Lower lobe of right lung (tissue), 2 donors: ENCODE measurements around the gene TMEM38B. TPM values are rescaled to one million over a fixed set of nuclear protein-coding genes. Genes with fewer than 3 reads are reported as not detected.

Experiments used
- ATAC-seq, 2 donors: fragments of 200-7000 bp; cut with Tn5 transposase; one replicate each; pipeline ENCODE4 v1.9.1; 2020 to 2022; ENCODE audit warnings: mild to moderate bottlenecking in 2 of 2, moderate library complexity in 2 of 2
- DNase-seq: peaks from one replicate; pipeline ENCODE4 v3.0.0-alpha.2; 2020
- H3K27ac ChIP-seq: fragments of 200-600 bp; one replicate; pipeline ENCODE4 v1.8.0; 2022
- H3K27me3 ChIP-seq: fragments of 200-600 bp; one replicate; pipeline ENCODE4 v1.8.0; 2022; ENCODE audit warnings: low read depth
- H3K36me3 ChIP-seq: fragments of 200-600 bp; one replicate; pipeline ENCODE4 v1.8.0; 2022; ENCODE audit warnings: mild to moderate bottlenecking
- H3K4me1 ChIP-seq: fragments of 200-600 bp; one replicate; pipeline ENCODE4 v1.8.0; 2022
- H3K4me3 ChIP-seq: fragments of 200-600 bp; one replicate; pipeline ENCODE4 v1.8.0; 2022; ENCODE audit warnings: mild to moderate bottlenecking
- H3K9me3 ChIP-seq: fragments of 200-600 bp; one replicate; pipeline ENCODE4 v1.8.0; 2022
- CTCF ChIP-seq: fragments of 200-600 bp; IDR thresholded peaks from one replicate; pipeline ENCODE4 v1.8.0; 2022; ENCODE audit warnings: antibody characterized with exemption, mild to moderate bottlenecking
- intact Hi-C: fragments of 100-400 bp; cut with DNase I; formaldehyde crosslinking; loops from one replicate; pipeline ENCODE4 v1.11.0; 2022
- total RNA-seq: library from RNA; stranded (reverse); fragmentation: NEBNext Ultra II Directional; extraction: Animal tissue kit (Norgen Biotek cat#: 25700); gene quantifications from one replicate; pipeline ENCODE4 v1.2.1, GENCODE V29; 2021
- donor health status: DM: no; HTN: yes; CAD: no; lungs with severe emphysema.

The TMEM38B gene
- total RNA-seq, 1 donor from 2014 or later = 10.9 TPM

- no peak for ATAC-seq
- intact Hi-C loops = no loop called here
Observed at GRCh38 chr9:105711867-105712266, 17.5 kb downstream of the TMEM38B start.

GRCh38 chr9:105712297-105712696 is 18.0 kb downstream of the TMEM38B start:
- Histone ChIP-seq H3K4me3 (no peak overlapping the region), H3K36me3 (no peaks in the 10 kb centered on the region), H3K27me3 (no peaks in the 10 kb centered on the region), H3K4me1 (no peaks in the 10 kb centered on the region), H3K27ac (no peak overlapping the region), H3K9me3 (no peaks in the 10 kb centered on the region)
- DNase-seq (no peak), ATAC-seq (no peak)
- intact Hi-C loops = no loop called here
- TF ChIP-seq CTCF = no peak

More at GRCh38 chr9:105711867-105712266, 17.5 kb downstream of the TMEM38B start:
- no peaks in the 10 kb centered on the region for H3K9me3 ChIP-seq
- TF ChIP-seq CTCF = no peak
- H3K36me3 ChIP-seq = no peaks in the 10 kb centered on the region
- no peak for DNase-seq
- H3K4me1 ChIP-seq = no peaks in the 10 kb centered on the region
- no peaks in the 10 kb centered on the region for H3K27me3 ChIP-seq
- H3K4me3 ChIP-seq = no peak overlapping the region
- H3K27ac ChIP-seq = no peak overlapping the region

- intact Hi-C loops = no loop called here
- H3K27ac ChIP-seq = no peak overlapping the region
- no peak for TF ChIP-seq CTCF
- no peaks in the 10 kb centered on the region for H3K36me3 ChIP-seq
- ATAC-seq = peak in 1 of 2 donors; percentile 19
- H3K4me3 ChIP-seq = no peak overlapping the region
- no peak for DNase-seq
- H3K27me3 ChIP-seq = no peaks in the 10 kb centered on the region
- H3K4me1 ChIP-seq = no peaks in the 10 kb centered on the region
- no peaks in the 10 kb centered on the region for H3K9me3 ChIP-seq
Observed at GRCh38 chr9:105712773-105713172, 18.4 kb downstream of the TMEM38B start.

GRCh38 chr9:105713260-105714019 is 19.1 kb downstream of the TMEM38B start:
- Histone ChIP-seq H3K4me1 (no peaks in the 10 kb centered on the region), H3K36me3 (no peaks in the 10 kb centered on the region), H3K4me3 (no peak overlapping the region), H3K27ac (no peak overlapping the region), H3K27me3 (no peaks in the 10 kb centered on the region), H3K9me3 (no peaks in the 10 kb centered on the region)
- DNase-seq (no peak), ATAC-seq (no peak)
- intact Hi-C loops = no loop called here
- no peak for TF ChIP-seq CTCF

- Histone ChIP-seq H3K9me3 (no peaks in the 10 kb centered on the region), H3K36me3 (no peaks in the 10 kb centered on the region), H3K27ac (no peak overlapping the region), H3K4me1 (no peaks in the 10 kb centered on the region), H3K27me3 (no peaks in the 10 kb centered on the region), H3K4me3 (no peak overlapping the region)
- intact Hi-C loops = no loop called here
- no peak for TF ChIP-seq CTCF
- DNase-seq (no peak), ATAC-seq (no peak)
Observed at GRCh38 chr9:105714020-105714331, 19.6 kb downstream of the TMEM38B start.
